ENCODE measurements around the gene PTGIR.

PTGIR gene

GRCh38 chr19:46573679-46574498, 51.0 kb downstream of the PTGIR start:
- TF ChIP-seq EZH2 (IDR thresholded peaks at IDR 0.05): no peak
- no peak for TF ChIP-seq POLR2AphosphoS5 (IDR thresholded peaks at IDR 0.05; ENCODE audit: borderline replicate concordance, low read depth, low read length)
- TF ChIP-seq FOXP2 (optimal IDR thresholded peaks at IDR 0.05; ENCODE audit: control extremely low read depth, extremely low read length, insufficient read depth): no peak
- H3K36me3 ChIP-seq (ENCODE audit: insufficient read depth, low read length): no peaks in the 10 kb centered on the region
- peak overlapping the region; percentile 59 for H3K4me3 ChIP-seq
- H3K9me3 ChIP-seq (ENCODE audit: low read depth, low read length): no peaks in the 10 kb centered on the region
- no peak overlapping the region for H3K27ac ChIP-seq
- DNase-seq (ENCODE audit: low read depth, low spot score): no peak
- no peak overlapping the region for H3K9ac ChIP-seq (ENCODE audit: insufficient read length)

- Histone ChIP-seq H3K36me3 (ENCODE audit: insufficient read depth, low read length) (no peaks in the 10 kb centered on the region), H3K9ac (ENCODE audit: insufficient read length) (no peak overlapping the region), H3K4me3 (no peak overlapping the region), H3K9me3 (ENCODE audit: low read depth, low read length) (no peaks in the 10 kb centered on the region), H3K27ac (no peak overlapping the region)
- TF ChIP-seq POLR2AphosphoS5 (IDR thresholded peaks at IDR 0.05; ENCODE audit: borderline replicate concordance, low read depth, low read length) (no peak), EZH2 (IDR thresholded peaks at IDR 0.05) (no peak), FOXP2 (optimal IDR thresholded peaks at IDR 0.05; ENCODE audit: control extremely low read depth, extremely low read length, insufficient read depth) (no peak)
- DNase-seq (ENCODE audit: low read depth, low spot score): no peak
These were observed 53.4 kb downstream of the PTGIR start for GRCh38 chr19:46571495-46571894.

Data from SK-N-MC (cell line).